ENCODE data around the gene RPL35A. TPM values are rescaled to one million over a fixed set of nuclear protein-coding genes. Genes with fewer than 3 reads are reported as not detected.

The RPL35A gene
- total and polyA plus RNA-seq, 9 of the 15 experiments (the other 6 are each of a cell fraction or from before 2014, with no cell fraction given): 1,475 to 2,942 (median 2,367) TPM

- TF ChIP-seq ZBED1 (IDR thresholded peaks at IDR 0.05): 0 out of 2 replicates have a peak, but pooled peaks have one; percentile 85
- TF ChIP-seq CREBBP (IDR thresholded peaks at IDR 0.05; ENCODE audit: low read depth, low read length): no peak
- TF ChIP-seq ZNF282 (CRISPR knock-in tag; IDR thresholded peaks at IDR 0.05): no peak
- TF ChIP-seq TBP (optimal IDR thresholded peaks at IDR 0.05; ENCODE audit: low read depth, low read length): peak; percentile 97
- TF ChIP-seq NRF1 (conservative IDR thresholded peaks at IDR 0.05 in 1 of 2, IDR thresholded peaks at IDR 0.05 in 1 of 2): peak; percentile 35 to 40; a peak in 1 of 4 replicates
- no peak for TF ChIP-seq ZNF586 (CRISPR knock-in tag; conservative IDR thresholded peaks at IDR 0.05)
- no peak for TF ChIP-seq ZNF668 (CRISPR knock-in tag; IDR thresholded peaks at IDR 0.05)
- peak in 1 of 2 experiments; percentile 15; a peak in 1 of 4 replicates for TF ChIP-seq TRIM24 (IDR thresholded peaks at IDR 0.05)
- no peak for TF ChIP-seq TGIF2 (CRISPR knock-in tag; IDR thresholded peaks at IDR 0.05)
- TF ChIP-seq ZHX1 (conservative IDR thresholded peaks at IDR 0.05; ENCODE audit: low read length): no peak
- TF ChIP-seq ETV1 (tag; conservative IDR thresholded peaks at IDR 0.05; ENCODE audit: low read depth): peak; percentile 85
- 0 out of 2 replicates have a peak, but pooled peaks have one; percentile 35 for TF ChIP-seq ZNF12 (CRISPR knock-in tag; IDR thresholded peaks at IDR 0.05)
- peak; percentile 87 for TF ChIP-seq PHF8 (IDR thresholded peaks at IDR 0.05; ENCODE audit: borderline replicate concordance, low read length)
- peak; percentile 70 for TF ChIP-seq NEUROD1 (IDR thresholded peaks at IDR 0.05; ENCODE audit: borderline replicate concordance, low read depth, low read length, partially characterized antibody)
- peak in 1 of 2 experiments; percentile 35; a peak in 1 of 4 replicates for TF ChIP-seq FOXK2 (conservative IDR thresholded peaks at IDR 0.05 in 1 of 2, IDR thresholded peaks at IDR 0.05 in 1 of 2; ENCODE audit: low read depth in 2 of 2)
- TF ChIP-seq CEBPB (tag; IDR thresholded peaks at IDR 0.05): peak; percentile 41; the same call in 1 of the 2 replicates
- 0 out of 2 replicates have a peak, but pooled peaks have one; percentile 14 for TF ChIP-seq LEF1 (IDR thresholded peaks at IDR 0.05)
- TF ChIP-seq NFIC (IDR thresholded peaks at IDR 0.05): peak; percentile 58; the same call in 1 of the 2 replicates
- TF ChIP-seq PTTG1 (tag; IDR thresholded peaks at IDR 0.05; ENCODE audit: low read depth): no peak
- 0 out of 2 replicates have a peak, but pooled peaks have one; percentile 28 for TF ChIP-seq FOXO4 (CRISPR knock-in tag; IDR thresholded peaks at IDR 0.05)
- peak; percentile 35 for TF ChIP-seq ARID1B (IDR thresholded peaks at IDR 0.05)
- no peak for TF ChIP-seq KDM4B (IDR thresholded peaks at IDR 0.05; ENCODE audit: borderline replicate concordance in 2 of 2, low read depth in 1 of 2)
- TF ChIP-seq MTA3 (IDR thresholded peaks at IDR 0.05; ENCODE audit: borderline replicate concordance): peak; percentile 67; the same call in 1 of the 2 replicates
- TF ChIP-seq PML (IDR thresholded peaks at IDR 0.05; ENCODE audit: low read length): peak; percentile 87
- TF ChIP-seq XRCC3 (IDR thresholded peaks at IDR 0.05): no peak
- TF ChIP-seq NFIX (CRISPR knock-in tag; IDR thresholded peaks at IDR 0.05; ENCODE audit: low read depth): no peak
These were observed at the start of gene RPL35A (continued) for GRCh38 chr3:197949778-197950676.

All from K562 (cell line).